LoVo (cell line): ENCODE results near the gene MGAT5B.

Source experiments
- DNase-seq: peaks from one replicate; pipeline ENCODE4 v3.0.0-alpha.2; 2016; ENCODE audit warnings: low spot score

MGAT5B gene

GRCh38 chr17:76927982-76928381, 59.8 kb downstream of the MGAT5B start:
- no peak for DNase-seq

GRCh38 chr17:76929148-76929547, 60.9 kb downstream of the MGAT5B start:
- DNase-seq, result no peak

- no peak for DNase-seq
Measured at GRCh38 chr17:76929601-76930000, 61.4 kb downstream of the MGAT5B start.

- DNase-seq, result no peak
Measured at GRCh38 chr17:76930107-76930506, 61.9 kb downstream of the MGAT5B start.

GRCh38 chr17:76932402-76933333, 64.5 kb downstream of the MGAT5B start:
- no peak for DNase-seq

GRCh38 chr17:76934561-76935320, 66.5 kb downstream of the MGAT5B start:
- DNase-seq, result no peak

GRCh38 chr17:76935331-76935730, 67.1 kb downstream of the MGAT5B start:
- DNase-seq, result no peak

GRCh38 chr17:76937238-76937637, 69.0 kb downstream of the MGAT5B start:
- DNase-seq, result no peak

- no peak for DNase-seq
Measured at GRCh38 chr17:76938009-76938408, 69.8 kb downstream of the MGAT5B start.

- no peak for DNase-seq
Measured at GRCh38 chr17:76940295-76940694, 72.1 kb downstream of the MGAT5B start.

- DNase-seq, result no peak
Measured at GRCh38 chr17:76940738-76941350, 72.6 kb downstream of the MGAT5B start.

GRCh38 chr17:76943202-76943601, 75.0 kb downstream of the MGAT5B start:
- no peak for DNase-seq

GRCh38 chr17:76943781-76944213, 75.6 kb downstream of the MGAT5B start:
- DNase-seq, result no peak

- no peak for DNase-seq
Measured at GRCh38 chr17:76944477-76944876, 76.3 kb downstream of the MGAT5B start.

GRCh38 chr17:76946111-76946771, 78.0 kb downstream of the MGAT5B start:
- DNase-seq, result no peak

GRCh38 chr17:76946772-76947135, 78.5 kb downstream of the MGAT5B start:
- DNase-seq, result no peak

GRCh38 chr17:76947309-76947708, 79.1 kb downstream of the MGAT5B start:
- no peak for DNase-seq

- no peak for DNase-seq
Measured at GRCh38 chr17:76947771-76948170, 79.6 kb downstream of the MGAT5B start.

GRCh38 chr17:76948301-76948700, 80.1 kb downstream of the MGAT5B start:
- no peak for DNase-seq

GRCh38 chr17:76948726-76949342, 80.6 kb downstream of the MGAT5B start:
- no peak for DNase-seq

- DNase-seq, result no peak
Measured at GRCh38 chr17:76949913-76950695, 81.9 kb downstream of the MGAT5B start.
